NCI-H2029 (cell line): Measurements from ENCODE around the gene CDKN2AIP.

Experiments used
- DNase-seq: peaks from one replicate; lab custom pipeline; 2025; lab: John Stamatoyannopoulos, UW

The CDKN2AIP gene

DNA sequence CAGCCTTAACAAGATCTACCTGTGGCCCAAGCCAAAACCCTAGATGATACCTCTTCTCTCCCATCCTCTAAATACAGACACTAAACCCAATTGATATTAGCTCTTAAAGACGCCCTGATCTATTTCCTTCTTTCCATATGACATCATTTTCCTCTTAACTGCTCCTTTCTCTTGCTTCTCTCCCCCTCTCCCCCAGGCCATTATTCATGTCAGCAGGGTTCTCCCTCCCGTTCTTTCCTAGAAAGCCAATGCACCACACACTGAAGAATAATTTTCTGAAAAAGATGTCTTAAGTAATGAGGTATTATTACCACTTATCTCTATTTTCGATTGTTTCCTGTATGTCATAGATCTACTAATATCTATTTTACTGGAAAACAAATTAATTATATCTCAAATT is 50.7 kb downstream of the CDKN2AIP start:
- no peak for DNase-seq
